OCI-M1 (cell line): ENCODE measurements around the gene ISM1.

ENCODE experiments used
- DNase-seq: peaks from one replicate; lab custom pipeline; 2025; lab: John Stamatoyannopoulos, UW

The ISM1 gene

DNA sequence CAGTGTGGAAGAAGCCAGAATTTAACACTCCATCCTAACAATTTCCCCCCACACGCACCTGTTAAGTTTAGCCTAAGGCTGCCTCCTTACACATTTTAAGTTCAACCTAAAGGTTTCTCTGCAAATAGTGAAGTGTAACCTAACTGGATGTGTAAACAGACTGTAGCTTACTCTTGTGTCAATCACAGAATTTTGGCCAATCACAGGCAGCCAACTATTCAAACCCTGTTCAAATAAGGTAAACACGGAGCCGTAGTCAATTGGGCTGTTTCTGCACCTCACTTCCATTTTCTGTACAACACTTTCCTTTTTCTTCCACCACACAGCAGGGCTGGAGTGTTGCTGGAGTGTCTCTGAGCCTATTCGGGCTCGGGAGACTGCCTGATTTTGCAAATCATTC, 92.1 kb downstream of the ISM1 start:
- no peak for DNase-seq

DNA sequence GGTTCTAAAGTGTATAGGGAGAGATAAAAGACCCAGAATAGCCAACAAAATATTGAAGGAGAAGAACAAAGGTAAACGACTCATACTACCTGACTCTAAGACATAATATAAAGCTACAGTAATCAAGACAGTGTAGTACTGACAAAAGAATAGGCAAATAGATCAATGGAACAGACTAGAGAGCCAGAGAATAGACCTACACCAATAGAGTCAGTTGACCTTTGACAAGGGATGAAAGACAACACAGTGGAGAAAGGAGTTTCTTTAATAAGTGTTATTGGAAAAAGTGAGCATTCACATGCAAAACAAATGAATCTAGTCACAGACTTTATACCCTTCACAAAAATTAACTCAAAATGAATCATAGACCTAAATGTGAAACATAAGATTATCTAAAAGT, 96.4 kb downstream of the ISM1 start:
- no peak for DNase-seq

DNA sequence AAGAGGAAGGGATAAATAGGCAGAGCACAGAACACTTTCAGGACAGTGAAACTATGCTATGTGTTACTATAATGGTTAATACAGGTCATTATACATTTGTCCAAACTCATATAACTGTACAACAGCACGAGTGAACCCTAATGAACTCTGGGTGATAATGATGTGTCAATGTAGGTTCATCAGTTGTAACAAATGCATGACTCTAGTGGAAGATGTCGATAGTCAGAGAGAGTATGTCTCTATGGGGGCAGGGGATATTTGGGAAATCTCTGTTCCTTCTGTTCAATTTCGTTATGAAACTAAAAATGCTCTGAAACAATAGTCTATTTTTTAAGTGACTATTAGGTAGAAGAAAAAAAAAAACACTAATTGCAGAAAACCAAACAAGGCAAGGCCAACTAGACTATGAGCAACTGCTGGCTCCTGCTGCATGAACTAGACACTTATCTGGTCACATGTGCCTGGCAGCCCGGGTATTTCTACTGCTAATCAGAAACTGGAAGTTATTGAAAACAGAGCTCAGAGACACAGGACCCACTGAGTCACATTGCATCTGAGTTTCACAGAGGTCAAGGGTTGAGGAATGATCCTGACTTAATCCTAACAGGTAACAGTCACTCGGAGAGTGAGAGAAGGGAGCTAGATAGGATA, 97.9 kb downstream of the ISM1 start:
- peak; percentile 12 for DNase-seq

DNA sequence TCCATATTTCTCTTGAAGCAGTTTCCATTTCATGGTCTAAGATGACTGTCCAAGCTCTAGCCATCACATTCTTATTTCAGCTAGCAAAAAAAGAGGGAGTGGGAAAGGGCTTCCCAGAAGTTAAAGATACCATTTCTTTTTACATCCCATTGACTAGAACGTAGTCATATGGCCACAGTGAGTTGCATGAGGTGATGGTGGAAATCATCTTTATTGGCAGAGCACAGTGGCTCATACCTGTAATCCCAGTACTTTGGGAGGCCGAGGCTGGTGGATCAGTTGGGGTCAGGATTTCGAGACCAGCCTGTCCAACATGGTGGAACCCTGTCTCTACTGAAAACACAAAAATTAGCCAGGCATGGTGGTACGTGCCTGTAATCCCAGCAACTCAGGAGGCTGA, 99.6 kb downstream of the ISM1 start:
- DNase-seq, result no peak

DNA sequence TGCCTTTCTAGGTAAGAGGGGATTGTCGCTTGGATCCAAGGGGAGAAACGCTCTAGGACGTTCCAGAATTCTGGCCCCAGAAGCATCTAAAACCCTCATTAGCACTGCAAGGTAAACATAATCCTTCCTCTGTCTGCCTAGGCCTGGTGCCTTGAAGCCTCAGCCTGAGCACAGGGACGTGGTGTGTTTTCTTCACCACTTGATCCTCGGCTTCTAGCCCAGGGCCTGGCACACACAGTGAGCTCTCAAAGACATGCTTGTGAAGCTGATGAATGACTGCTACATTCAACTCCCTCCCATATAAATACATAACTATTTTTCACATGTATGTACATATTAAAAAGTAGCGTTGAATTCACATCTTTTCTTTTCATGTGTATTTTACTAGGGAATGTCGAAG, 100.3 kb downstream of the ISM1 start:
- no peak for DNase-seq

DNA sequence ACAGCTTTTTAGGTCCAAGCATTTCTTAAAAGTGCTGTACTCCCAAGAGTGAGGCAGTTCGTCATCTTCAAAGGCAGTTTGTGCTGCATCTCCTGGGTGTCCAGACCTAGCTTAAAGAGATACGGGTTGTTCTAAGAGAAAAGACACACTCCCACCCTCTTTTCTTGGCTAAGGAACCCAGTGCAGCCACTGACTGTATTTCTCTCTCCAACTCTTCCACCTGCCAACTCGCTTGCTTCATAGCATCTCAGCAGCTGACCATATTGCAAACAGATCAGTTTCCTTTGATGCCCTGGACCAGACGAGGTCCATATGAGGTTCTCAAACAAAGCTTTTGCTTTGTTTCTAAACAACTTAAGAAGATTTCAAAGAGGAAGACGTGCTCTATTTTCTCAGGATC, 101.1 kb downstream of the ISM1 start:
- DNase-seq, result no peak

DNA sequence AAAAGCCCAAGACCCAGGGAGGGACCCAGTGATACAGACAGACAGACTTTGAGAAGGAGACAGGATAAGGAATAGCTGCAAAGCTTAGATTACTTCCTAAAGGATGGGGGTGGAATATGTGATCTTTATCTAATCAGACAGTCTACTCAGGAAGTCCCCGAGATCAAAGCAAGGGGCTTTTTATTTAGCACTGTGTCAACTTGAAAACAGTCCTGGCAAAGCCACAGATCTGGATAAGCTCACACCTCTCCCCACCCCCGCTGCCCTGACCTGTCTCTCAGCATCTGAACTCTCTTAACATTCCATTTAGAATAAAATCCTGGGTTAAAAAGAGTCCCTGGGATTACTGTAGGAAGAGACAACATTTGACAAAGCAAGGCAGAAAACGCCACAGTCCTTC, 101.5 kb downstream of the ISM1 start:
- DNase-seq, result no peak

DNA sequence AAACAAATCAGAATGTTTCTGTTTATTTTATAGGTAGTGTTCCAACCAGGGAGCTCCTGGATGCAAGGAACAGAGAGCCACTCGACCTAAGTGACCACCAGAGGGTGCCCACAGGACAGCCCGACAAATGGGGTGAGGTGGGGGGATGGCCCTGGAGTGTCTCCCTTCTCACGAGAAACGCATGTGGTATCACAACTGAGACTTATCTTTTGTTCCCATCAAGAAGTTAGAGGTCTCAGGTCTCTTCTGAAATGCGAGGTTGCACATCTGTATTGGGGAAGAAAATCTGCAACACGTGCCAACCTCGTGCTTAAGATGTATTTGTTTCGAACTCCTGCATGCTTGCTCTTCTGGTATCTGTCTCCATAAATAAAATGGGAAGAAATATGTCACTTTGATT, 104.0 kb downstream of the ISM1 start:
- DNase-seq, result peak; percentile 41

DNA sequence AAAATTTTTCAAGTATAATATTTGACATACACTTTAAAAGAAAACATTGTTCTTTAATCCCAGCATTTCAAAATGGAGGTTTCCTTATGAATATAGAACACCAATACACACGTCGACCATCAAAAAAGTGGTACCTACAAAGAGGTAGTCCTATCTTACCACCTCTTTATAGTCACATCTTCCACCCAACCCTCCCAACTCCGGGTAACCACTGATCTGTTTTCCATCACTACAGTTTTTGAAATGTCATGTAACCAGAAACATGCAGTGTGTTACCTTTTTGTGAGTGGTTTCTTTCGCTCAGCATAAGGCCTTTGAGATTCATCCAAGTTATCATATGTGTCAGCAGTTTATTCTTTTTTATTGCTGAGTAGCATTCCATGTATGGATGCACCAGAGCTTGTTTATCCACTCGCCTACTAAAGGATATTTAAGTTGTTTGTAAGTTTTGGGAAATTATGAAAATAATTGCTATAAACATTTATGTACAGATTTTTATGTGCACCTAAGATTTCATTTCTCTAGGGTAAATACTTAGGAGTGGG, 104.8 kb downstream of the ISM1 start:
- no peak for DNase-seq

DNA sequence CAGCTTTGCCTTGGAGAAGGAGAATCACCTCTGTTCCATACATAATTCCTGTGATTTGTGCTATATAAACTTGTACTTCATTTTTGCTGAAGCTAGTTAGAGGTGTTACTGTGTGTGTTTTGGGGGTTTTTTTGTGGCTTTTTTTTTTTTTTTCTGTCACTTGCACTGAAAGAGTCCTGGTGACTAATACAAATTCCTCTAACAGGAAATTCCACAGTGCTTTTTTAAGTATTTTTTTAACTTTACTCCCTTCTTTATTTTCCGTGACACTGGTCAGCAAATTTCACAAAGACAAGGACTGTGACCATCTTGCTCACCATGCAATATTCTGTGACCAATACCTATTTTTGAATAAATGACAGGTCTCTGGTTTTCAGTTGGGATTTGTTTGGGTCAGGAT, 110.5 kb downstream of the ISM1 start:
- DNase-seq, result no peak

DNA sequence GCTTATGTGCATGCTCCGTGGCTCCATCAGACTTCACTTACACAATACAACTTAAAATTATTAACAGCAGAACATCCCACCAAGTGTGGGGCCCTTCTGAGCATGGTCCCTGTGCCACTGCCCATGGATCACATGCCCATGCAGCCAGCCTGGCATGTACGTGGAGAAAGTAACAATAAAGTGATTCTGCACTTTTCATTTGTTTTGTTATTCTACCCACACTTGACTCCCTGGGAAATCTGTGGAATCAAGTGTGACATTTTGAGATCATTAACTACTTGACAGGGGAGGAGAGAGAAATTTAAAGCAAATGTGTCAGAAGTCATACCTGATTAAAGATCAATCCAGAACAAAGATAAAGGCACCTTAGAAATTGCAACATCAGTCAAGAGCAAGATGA, 112.0 kb downstream of the ISM1 start:
- no peak for DNase-seq

DNA sequence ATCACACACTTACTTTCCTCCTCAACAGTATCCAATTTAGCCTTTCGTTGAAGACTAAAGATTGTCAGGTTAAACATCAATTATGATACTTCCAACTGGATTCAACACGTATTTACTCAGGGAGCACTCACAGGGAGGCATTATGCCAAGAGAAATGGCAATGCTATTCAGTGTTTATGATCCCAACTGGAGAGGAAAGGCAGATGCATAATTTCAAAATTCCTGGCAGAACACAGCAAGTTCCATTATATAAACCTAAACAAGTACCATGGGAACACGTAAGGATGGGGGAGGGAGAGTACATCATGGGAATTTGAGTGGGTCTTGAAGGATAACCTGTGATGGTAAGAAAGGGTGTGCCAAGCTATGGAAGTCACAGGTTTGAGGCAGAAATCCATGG, 112.7 kb downstream of the ISM1 start:
- no peak for DNase-seq

DNA sequence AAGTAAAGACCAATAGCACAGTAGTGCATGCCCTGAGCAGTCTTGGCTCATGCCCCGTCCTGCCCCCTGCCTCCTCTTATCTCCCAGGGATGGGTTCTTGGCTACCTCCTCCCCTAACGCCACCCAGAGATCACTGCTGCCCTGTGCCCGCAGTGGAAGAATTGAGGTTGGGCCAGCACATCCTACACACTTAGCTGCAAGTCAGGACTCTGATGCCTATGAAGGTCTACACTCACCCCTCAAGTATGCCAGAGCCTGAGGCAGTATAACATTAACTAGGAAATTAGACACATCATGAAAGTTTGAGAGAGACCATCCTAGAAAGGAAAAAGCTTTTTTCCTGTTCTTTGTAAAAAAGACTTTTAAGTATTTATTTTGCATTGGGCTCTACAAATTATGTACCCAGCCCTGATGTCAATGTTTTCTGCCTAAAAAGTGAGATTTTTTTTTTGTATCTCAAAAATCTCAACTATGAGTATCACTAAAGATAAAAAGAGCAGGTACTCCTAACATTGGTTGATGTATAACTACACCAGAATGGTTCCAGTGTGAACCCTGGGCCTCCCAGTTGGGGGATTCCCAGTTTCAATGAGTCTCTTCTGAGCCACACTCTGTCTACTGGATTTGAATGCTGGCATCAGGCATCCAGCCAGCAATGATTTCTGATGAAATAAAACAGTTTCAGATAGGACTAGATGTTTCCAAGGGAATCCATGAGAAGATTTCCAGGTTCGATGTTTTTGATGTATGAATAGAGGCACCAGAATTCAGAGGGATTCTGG, 115.4 kb downstream of the ISM1 start:
- DNase-seq, result no peak

DNA sequence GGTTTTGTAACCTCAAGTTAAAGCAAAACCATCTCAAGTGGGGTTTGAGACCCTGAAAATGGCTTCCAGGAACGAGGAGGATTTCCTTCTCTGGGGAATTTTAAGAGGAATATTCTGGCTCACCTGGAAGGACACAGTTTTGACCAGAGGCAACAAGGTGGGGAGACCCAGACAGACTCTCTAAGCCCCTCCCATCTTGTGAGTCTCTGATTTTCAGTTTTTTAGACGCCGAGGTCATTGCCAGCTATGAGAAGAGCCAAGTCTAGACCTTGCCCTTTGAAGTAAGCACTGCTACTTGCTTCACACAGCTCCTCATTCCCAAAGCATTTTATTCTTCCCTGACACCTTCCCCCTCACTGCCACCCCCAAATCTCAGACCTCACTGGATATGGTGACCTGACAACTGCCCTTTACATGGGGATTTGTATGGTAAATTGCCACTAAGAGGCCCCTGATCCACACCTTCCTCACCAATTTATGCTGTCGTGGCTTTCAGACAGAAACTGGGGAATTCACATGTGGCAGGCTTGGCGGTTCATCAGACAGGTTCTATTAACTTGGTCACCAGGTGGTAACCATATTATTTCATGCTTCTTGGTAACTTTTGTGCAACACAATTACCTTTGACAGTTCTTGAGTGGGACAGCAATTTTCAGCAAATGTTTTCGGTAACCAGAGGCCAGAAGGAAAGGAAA, 116.2 kb downstream of the ISM1 start:
- no peak for DNase-seq

DNA sequence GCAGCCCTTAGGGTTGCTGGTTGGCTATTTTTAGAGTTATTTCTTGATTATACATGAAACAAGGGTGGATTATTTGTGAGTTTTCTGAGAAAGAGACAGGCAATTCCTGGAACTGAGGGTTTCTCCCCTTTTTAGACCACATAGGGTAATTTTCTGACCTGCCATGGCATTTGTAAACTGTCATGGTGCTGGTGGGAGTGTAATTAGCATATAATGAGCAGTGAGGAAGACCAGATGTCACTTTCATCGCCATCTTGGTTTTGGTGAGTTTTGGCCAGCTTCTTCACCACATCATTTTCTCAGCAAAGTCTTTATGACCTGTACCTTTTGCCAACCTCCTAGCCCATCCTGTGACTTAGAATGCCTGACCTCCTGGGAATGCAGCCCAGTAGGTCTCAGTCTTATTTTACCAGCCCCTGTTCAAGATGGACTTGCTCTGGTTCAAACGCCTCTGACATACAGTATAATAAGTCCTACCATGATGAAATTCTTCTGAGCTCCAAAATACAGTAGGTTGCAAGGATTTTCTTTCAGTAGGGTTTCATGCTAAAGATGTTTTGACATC, 117.1 kb downstream of the ISM1 start:
- no peak for DNase-seq

DNA sequence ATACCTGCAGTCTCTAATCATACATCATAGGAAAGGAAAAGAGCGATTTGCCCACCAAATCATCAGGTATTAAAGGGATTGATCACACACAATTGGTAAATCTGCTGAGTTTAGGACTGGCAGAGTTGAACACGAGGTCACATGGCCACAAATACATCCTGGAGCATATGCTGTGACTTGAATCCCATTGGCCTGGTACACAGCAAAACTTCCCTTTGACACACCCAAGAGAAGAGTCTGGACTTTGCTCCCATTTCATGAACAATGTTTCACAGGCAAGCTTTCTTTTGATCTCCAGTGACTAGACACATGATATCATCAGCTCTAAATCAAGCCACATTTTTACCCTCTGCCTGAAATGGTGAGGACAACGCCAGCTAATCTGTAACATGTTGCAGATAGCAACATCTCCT, 117.9 kb downstream of the ISM1 start:
- DNase-seq, result no peak

DNA sequence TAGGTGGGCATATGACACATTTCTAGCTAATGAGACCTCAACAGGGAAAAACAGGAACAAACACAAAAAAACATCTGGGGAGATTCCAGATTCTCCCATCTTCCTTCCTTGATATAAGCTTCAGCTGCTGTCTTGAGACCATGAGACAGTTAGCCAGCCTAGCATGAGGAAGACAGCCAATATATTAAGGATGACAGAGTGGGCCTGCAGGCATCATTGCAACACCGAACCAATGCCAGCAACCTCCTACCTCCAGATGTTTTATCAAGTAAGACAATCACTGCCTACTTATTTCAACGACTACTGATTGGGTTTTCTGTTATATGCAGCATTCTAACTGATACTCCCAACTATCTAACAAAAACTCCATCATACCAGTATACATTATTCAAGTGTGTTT, 119.0 kb downstream of the ISM1 start:
- no peak for DNase-seq

DNA sequence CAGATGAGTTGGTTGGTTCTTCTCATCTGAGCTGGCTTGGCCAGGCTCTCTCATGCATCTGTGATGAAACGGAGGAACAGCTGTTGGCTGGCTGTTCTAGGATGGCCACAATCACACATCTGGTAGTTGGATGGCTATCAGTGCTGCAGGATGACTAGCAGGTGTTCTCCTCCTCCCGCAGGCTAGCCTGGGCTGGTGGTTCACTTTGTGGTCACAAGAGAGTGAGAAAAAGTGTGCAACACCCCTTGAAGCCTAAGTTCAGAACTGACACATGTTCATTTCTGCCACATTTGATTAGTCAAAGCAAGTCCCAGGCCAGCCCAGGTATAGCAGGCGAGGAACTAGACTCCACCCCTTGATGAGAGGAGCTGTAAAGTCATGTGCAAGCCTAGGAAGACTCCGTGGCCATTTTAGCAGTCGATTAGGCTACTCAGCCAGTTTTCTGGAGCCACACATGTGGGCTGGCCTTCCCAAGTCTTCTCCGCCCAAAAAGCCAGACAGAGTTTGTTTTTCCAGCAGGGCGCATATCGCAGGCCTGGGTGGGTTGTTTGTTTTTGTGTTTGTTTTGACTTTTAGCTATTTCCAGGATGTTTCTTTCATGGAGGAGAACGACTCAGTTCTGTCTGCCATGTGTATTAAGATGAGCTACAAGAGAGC, 120.8 kb downstream of the ISM1 start:
- no peak for DNase-seq

DNA sequence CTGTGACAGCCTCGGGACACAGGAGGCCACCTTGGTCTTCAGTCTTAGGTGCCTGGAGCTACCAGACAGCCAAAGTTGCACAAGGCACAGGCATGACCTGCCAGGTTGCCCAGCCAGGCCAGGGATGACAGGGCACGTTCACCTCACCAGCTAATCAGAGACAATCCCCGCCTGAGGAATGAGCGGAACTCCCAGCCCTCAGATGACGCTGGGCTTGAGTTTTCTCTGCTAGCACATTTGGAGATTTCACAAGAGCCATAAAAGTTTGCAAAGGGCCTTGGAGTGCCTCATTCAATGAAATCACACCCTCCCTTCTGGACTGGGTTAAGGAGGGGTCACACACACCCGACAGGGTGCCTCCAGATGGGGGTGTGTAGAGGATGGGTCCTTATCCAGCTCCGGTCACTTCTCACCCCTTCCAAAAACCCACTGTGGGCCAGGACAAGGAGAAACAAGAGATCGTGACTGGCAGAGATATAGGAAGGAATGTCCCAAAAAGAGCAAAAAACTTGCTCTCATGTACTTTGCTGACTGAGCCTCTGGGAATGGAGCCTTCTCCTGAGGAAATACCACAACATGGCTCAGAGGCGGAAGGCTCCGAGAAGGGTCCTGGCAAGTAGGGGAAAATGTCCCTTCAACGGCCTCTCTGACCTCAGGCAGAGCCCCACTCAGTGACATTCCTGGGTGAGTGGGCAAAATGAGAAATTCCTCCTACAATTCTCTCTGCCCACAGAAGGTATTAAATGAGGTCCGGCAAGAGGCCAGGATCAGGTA, 121.6 kb downstream of the ISM1 start:
- no peak for DNase-seq

DNA sequence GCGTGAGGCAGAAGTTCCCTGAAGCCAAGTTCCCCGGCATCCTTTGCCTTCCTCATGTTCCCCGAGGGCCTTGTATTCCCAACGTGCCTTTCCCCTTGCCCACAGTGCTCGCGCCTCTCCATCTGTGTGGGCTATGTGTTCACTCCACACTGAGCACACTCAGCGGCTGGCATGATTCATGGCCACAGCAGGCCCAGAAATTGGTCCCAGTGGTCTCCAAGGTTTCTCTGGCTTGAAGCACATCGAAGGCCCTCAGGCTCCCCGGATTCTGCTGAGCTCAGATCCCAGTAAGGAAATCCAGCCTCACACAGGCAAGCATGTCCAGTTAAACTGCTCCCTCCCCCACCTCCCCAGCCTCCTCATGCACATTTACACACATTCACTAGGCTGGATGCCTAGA, 123.6 kb downstream of the ISM1 start:
- DNase-seq, result no peak
